ENCODE data around the gene CCDC6. TPM values are rescaled to one million over a fixed set of nuclear protein-coding genes. Genes with fewer than 3 reads are reported as not detected.
A peak's percentile ranks its signal among the peaks of the same experiment; 100 is the strongest.
"Not testable (repeated sequence)": the region's sequence is repeated elsewhere in the genome, so short reads cannot be mapped to it uniquely, and the experiment has no call there.

Gene CCDC6
- total RNA-seq, 1 experiment from 2014 or later: 43.5 TPM

GRCh38 chr10:59750155-59750945 lies 156.0 kb downstream of the CCDC6 start:
- peak; percentile 76 for DNase-seq (ENCODE audit: low spot score)
- in situ Hi-C loops (cut with HindIII; ENCODE audit: low sequenced_read_pairs): no loop called here

- in situ Hi-C loops (cut with HindIII; ENCODE audit: low sequenced_read_pairs): no loop called here
- peak; percentile 91 for DNase-seq (ENCODE audit: low spot score)
Measured at GRCh38 chr10:59748834-59749233, 157.5 kb downstream of the CCDC6 start.

- in situ Hi-C loops (cut with HindIII; ENCODE audit: low sequenced_read_pairs): no loop called here
Measured at GRCh38 chr10:59745163-59745650, 161.1 kb downstream of the CCDC6 start.

GRCh38 chr10:59744762-59745161 lies 161.6 kb downstream of the CCDC6 start:
- in situ Hi-C loops (cut with HindIII; ENCODE audit: low sequenced_read_pairs); DNase-seq (ENCODE audit: low spot score): not testable (repeated sequence)

More at GRCh38 chr10:59745163-59745650, 161.1 kb downstream of the CCDC6 start:
- no peak for DNase-seq (ENCODE audit: low spot score)

- DNase-seq (ENCODE audit: low spot score); in situ Hi-C loops (cut with HindIII; ENCODE audit: low sequenced_read_pairs): not testable (repeated sequence)
Measured at GRCh38 chr10:59744156-59744555, 162.2 kb downstream of the CCDC6 start.

GRCh38 chr10:59741583-59741982 lies 164.8 kb downstream of the CCDC6 start:
- in situ Hi-C loops (cut with HindIII; ENCODE audit: low sequenced_read_pairs): no loop called here
- DNase-seq (ENCODE audit: low spot score): no peak

- in situ Hi-C loops (cut with HindIII; ENCODE audit: low sequenced_read_pairs): no loop called here
- no peak for DNase-seq (ENCODE audit: low spot score)
Measured at GRCh38 chr10:59741048-59741447, 165.3 kb downstream of the CCDC6 start.

Other genes with a start within 250 kb of the CCDC6 start
- gene SLC16A9, start 196.7 kb downstream of the CCDC6 start, total RNA-seq (2014; rRNA removed; shearing (Covaris generic)): 10.2 and 12.9 TPM in 2 replicates
- gene MRLN, start 153.1 kb downstream of the CCDC6 start, total RNA-seq (2014; rRNA removed; shearing (Covaris generic)): not detected in 2 replicates

Measured in G401 (cell line).